GM18511 (cell line): ENCODE measurements around the gene MEF2C.
"Not testable (repeated sequence)": the region's sequence is repeated elsewhere in the genome, so short reads cannot be mapped to it uniquely, and the experiment has no call there.

Source experiments
- ATAC-seq: cut with Tn5 transposase; IDR thresholded peaks from one replicate; pipeline ENCODE4 v1.9.1; 2021; ENCODE audit warnings: mild to moderate bottlenecking, moderate library complexity; ENCODE audit not compliant: unreplicated experiment

MEF2C gene

GRCh38 chr5:88883059-88883835 is at the start of gene MEF2C:
Gene MEF2C, minus strand, starts transcription at chr5:88883184. Its CDS starts 59,396 bp downstream, at chr5:88823788.
- ATAC-seq: peak; percentile 34

DNA sequence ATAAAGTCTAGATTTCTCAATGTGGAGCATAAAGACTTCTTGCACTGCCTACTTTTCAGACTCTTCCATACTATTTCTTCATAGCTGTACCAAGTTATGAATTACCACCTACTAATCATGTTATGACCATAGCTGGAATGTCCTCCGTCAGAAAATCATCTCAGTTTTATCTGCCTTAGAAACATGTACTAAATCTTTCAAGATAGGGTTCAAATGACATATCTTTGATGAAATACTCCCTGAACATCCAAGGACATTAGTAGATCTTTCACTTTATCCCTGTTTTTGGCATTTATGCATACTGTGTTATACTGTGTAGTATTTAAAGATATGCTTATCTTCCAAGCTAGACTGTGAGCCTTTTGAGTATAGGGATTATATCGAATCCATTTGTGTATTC is 49.6 kb upstream of the MEF2C start:
- ATAC-seq: no peak

- ATAC-seq: no peak
Observed at GRCh38 chr5:88930335-88930734, 47.4 kb upstream of the MEF2C start.

DNA sequence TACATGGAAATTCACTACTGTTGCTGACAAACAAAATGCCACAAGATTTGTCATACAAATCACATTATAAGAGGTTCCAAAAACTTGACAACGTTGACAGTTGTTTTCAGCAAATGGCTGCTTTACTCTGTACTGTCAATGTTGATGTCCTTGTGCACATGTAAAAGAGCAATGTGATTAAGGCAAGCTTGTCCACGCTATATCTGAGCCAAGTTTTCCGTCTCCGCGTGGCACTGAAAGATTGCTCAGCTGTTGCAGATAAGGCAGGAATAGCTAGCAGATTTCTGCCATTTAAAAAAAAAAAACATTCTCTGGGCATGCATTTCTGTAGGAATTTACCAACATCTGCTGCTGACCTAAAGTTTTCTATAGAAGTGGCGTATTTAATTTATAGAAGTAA is 46.4 kb upstream of the MEF2C start:
- ATAC-seq: no peak

DNA sequence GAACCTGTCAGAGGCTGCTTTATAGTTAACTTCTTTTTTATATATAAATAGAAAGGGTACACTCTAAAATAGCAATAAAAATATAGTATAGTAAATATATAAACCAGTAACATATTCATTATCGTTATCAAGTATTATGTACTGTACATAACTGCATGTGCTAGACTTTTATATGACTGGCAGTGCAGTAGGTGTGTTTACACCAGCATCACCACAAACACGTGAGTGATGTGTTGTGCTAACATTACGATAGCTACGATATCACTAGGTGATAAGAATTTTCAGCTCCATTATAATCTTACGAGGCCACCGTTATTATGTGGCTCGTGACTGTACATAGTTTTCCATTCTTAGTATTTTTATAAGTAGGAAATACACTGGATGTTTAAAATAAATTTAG is 43.8 kb upstream of the MEF2C start:
- ATAC-seq: no peak

DNA sequence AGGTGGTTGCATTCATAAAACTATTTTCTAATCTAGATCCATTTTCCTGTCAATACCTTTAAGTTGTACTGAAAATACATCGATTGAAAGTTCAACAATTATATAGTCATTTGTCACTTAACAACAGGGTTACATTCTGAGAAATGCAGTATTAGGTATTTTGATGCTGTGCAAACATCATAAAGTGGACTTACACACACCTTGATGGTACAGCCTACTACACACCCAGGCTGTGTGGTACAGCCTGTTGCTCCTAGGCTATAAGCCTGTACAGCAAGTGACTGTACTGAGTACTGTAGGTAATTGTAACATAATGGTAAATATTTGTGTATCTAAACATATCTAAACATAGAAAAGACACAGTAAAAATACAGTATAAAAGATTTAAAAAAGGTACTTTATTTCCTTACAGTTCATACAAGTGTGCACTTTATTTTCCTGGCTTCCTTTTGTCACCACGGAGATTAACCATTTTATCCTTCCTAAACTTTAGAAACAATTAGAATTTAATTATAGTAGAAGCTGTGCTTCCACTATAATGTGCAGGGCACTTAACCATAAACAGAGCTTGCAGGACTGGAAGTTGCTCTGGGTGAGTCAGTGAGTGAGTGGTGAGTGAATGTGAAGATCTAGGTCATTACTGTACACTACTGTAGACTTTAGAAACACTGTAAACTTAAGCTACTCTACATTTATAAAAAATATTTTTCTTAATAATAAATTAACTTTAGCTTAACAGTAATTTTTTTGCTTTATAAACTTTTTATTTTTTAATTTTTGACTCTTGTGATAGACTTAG is 42.9 kb upstream of the MEF2C start:
- no peak for ATAC-seq

DNA sequence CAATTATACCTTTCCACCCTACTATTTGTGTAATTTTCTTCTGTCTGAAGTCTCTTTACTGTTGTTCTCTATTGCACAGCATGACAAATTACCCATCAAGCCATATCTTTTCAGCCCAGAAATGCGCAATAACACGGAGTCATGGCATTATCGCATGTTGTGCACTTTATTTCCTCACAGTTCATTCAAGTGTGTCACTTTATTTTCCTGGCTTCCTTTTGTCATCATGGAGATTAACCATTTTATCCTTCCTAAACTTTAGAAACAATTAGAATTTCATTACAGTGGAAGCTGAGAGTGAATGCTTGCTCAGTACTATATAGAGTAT is 41.3 kb upstream of the MEF2C start:
- no peak for ATAC-seq

- no peak for ATAC-seq
Observed at GRCh38 chr5:88923623-88924329, 40.8 kb upstream of the MEF2C start.

GRCh38 chr5:88912743-88913142 is 29.8 kb upstream of the MEF2C start:
- ATAC-seq: not testable (repeated sequence)

DNA sequence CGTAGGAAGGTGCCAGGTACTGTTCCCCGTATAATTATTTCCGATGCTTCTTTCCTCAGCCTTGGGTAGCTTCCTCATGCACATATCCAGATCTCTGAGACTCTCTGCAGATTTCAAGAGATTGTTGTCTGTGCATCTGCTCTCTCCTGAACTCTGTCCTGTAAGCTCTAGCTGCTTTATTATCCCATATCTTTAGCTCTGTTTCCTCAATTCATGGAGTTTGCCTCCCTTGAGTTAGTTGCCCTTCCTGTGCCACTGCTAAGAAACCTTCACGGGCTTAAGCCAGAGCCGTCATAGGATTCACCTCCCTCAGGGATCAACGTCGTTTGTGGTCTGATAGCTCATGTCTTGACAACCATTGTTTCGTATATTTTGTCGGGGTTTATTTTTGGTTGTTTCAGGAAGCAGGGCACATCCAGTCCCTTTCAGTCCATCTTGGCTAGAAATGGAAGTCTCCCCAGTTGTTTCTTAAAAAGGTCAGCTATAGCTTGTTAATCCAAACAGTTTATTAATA is 28.1 kb upstream of the MEF2C start:
- not testable (repeated sequence) for ATAC-seq

DNA sequence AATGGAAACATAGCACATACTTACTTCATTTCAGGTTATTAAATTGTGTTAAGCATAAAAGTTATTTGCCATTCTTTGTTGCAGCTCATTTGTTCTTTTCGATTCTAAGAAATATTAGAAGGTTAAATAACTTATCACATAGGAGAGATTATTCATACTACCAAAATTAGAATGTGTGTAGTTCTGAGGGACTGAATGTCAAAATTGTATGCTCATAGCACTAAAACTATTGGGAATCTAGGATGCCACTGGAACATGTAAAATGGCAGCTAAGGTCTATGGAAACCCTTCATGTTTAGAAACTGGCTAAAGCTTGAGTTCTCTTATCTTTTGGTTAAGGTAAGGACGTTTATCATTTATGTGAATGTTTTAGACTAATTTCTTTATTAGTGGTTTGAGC is 21.5 kb upstream of the MEF2C start:
- ATAC-seq: not testable (repeated sequence)

DNA sequence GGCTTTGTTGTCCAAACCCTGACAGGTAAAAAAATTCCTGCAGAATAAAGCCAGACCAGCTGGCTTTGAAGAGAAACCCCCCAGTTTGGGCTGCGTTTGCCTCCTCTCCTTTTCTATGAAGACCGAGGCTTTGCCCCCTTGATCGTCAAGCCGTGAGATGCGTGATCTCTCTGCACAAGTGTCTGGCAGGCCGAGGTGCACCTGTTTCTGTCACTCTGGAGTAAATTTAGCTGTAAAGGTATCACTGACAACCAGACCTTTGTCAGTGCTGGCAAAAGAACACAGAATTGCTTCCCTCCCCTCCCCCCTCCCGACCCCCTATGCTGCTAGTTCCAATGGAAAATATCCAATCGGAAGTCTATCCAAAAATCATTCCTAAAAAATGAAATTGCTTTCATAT is 21.0 kb upstream of the MEF2C start:
- ATAC-seq: not testable (repeated sequence)

DNA sequence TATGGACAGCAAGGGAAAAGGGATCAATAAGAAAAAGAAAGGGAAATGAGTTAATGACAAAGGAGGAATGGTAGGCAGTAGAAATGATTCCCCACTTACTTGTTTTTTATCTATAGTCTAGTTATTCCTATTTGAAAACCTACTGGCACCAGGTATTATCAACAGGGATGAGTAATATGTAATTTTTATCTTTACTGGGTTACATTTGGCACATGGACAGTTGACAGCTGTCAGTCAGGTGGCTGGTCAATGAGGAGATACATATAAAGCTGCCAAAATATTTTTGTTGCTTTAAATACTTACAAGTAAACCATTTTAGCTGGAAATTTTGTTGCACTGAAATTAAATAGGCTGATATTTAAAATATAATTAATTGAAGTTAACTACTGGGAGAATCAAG is 18.1 kb upstream of the MEF2C start:
- not testable (repeated sequence) for ATAC-seq

DNA sequence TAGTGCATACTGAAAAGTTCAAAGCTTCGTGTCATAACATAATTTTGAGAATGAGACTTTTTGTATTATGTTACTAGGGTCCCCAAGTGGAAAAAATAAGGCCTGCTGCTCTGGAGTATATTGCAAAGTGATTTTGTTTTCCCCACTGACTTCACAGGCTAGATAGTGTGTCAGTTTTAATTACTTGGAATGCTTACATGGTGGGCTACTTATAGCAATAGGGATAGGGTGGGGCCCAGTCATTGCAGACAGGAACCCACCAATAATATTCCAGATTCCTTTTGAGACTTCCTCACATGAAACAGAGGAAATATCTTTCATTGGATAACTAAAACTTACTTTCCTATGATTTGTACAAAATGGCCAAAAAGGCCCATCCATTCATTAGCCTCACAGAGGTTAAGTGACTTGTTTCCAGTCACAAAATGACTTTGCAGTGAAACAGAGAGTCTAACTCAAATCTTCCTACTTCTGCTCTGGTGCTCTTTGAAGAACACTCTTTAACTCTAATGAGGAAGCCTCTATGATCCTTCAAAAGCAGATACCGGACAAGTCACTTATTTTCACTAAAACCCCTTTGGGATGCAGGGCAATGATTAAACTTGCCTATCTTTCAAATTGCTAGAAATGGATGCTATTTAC is 16.2 kb upstream of the MEF2C start:
- ATAC-seq: no peak

- no peak for ATAC-seq
Observed at GRCh38 chr5:88897748-88898147, 14.8 kb upstream of the MEF2C start.

- no peak for ATAC-seq
Observed at GRCh38 chr5:88895681-88896501, 12.9 kb upstream of the MEF2C start.

DNA sequence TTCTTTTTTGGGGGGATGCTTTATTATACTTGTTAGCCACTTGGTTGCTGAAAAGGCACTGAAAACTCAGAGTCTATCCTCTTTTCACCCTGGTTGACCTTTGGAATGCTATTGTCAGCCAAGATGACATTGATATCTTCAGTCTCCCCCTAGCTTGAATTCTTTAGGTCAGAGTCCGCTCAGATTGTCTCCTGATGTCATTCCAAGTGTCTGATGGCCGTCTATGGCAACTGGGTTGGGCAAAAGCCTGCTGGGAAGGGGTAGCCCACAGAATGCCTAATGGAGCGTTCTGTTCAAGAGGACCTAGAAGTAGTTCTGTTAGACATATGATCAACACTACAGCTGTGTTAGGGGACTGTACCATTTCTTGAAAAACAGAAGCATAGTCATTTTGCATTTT is 9.7 kb upstream of the MEF2C start:
- no peak for ATAC-seq

DNA sequence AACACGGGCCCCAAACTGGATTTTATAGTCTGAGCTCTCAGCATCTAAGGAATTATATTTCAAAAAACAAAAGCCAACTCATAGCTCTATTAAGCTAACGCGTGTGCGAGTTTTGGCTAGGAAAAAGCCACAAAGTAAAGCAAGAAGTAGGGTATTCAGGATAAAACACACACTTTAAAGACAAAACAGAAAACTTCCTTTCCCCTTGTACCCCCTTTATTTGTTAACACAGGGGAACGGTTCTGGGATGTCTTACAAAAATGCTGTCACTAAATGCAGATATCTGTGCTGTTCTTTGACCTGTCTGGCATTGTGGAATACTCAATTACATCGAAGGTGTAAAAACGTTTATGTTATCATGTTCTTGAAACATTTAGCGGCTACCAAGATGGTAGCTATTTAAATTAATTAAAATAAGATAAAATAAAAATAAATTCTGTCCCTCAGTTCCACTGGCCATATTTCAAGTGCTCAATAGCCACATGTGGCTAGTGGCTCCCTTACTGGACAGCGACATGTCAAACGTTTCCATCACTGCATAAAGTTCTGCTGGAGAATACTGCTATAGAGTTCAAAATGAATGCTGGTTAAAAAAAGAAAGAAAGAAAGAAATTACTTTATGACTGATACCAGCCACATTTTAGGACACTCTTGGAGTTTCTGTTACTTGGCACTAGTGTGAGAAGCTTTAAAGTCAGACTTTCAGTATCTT is 7.2 kb upstream of the MEF2C start:
- ATAC-seq: no peak
